ENCODE results near the gene ST6GALNAC3.

Gene ST6GALNAC3

GRCh38 chr1:76256289-76257223 lies 182.0 kb downstream of the ST6GALNAC3 start:
- no peak for DNase-seq

GRCh38 chr1:76257823-76258222 lies 183.3 kb downstream of the ST6GALNAC3 start:
- no peak for DNase-seq

DNA sequence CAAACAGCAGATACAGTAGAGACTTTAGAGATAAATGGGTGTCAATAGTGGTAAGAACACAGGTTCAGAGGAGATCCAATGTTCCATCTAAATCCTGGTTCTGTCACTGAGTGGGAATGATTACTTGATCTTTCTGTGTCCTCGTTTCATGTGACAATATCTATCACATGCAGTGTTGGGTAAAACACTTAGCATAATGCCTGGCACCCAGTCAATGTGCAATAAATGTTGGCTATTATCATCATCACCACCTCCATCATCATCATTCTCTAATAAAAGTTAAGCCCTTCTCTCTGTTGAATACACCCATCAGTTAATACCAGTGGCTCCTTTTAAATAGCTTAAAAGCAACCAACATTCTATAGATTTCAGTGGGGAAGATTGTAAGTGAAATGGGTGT lies 184.7 kb downstream of the ST6GALNAC3 start:
- DNase-seq = no peak

DNA sequence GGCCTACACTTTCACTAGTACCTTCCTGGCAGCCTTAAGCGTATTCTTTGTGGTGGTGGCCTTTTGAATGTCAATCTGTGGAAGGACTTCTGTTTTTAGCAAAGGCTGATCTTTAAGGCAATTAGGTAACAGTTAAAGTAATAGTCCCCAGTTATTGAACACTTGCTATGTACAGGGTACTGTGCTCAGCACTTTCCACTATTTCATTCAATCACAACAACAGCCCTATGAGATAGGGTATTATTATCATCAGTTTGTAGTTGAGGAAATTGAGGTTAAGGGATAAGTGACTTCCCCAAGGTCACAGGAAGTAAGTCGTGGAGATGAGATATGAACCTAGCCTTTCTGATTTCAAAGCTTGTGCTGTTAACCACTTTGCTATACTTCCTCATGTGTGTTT lies 185.7 kb downstream of the ST6GALNAC3 start:
- DNase-seq = no peak

DNA sequence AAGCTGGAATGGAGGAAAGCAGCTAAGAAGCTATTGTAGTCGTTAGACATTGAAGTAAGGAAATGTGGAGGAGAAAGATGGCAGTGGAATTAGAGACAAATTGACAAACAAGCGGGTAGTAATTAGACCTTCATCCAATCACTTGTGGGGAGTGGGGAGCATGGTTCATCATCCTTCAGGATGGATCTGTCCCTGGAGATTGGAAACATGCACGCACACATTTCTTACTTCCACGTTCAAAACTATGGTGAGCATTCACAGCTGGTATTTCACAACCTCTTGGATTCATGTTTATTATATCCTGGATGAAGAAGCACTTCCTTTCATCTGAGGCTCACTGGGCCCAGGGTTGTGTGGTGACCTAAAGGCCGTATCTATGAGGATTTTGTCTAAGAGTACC lies 188.1 kb downstream of the ST6GALNAC3 start:
- DNase-seq = no peak

GRCh38 chr1:76264642-76265041 lies 190.1 kb downstream of the ST6GALNAC3 start:
- DNase-seq = no peak

GRCh38 chr1:76266762-76267161 lies 192.2 kb downstream of the ST6GALNAC3 start:
- no peak for DNase-seq

- DNase-seq = no peak
These were observed 193.1 kb downstream of the ST6GALNAC3 start for GRCh38 chr1:76267631-76268030.

GRCh38 chr1:76268341-76268740 lies 193.8 kb downstream of the ST6GALNAC3 start:
- DNase-seq = no peak

DNA sequence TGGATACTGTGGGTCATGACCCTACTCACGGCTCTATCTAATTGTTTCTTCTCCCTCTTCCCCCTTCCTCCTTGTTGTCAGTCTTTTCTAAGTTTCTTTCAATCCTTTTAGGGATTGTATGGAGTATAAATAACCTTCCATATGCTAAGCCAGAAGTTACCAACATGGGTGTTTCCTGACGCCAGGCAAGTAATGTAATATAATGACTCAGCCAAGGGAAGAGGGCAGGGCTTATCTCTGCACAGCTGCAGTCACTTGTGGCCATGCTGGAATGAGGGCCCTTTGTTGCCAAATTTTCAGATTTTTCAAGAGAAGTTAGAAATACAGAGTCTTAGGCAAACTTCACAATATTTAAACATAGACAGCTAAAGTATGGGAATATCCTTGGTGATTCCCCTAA lies 194.6 kb downstream of the ST6GALNAC3 start:
- no peak for DNase-seq

DNA sequence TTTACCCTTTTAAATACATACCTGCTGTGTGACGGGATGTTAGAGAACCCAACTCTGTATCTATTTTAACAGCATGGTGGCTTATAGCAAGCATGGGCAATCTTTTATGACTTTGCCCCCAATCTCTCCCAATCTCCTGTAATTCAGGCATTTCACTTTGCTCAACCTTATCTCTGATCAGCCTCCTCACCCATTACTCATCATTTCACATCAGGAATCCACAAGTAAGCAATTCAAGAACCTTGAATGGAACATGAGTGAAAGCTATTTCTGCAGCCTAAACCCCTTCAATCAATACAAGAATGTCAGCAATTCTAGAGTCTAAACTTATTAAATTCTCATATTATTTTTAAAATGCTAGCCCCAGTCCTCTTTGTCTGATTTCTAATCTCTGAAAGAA lies 199.8 kb downstream of the ST6GALNAC3 start:
- DNase-seq = no peak

DNA sequence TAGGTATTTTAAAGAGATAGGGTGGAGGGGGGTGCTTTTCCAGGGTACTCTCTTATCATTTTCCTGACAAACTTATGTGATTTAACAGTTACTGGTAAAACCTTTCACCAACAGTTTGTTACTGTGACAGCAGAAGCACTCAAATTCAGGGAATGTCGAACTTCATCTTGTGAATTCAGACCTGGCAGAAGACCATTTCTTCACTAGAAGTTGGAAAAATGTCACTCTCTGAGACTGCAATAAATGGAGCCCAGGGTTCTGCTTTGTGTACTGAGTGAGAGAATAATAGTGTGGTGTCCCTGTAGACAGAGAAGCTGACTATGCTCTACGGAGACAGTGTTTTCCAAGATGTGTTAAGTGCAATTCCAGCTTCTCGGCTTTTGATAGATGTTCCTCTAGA lies 200.2 kb downstream of the ST6GALNAC3 start:
- DNase-seq = no peak

DNA sequence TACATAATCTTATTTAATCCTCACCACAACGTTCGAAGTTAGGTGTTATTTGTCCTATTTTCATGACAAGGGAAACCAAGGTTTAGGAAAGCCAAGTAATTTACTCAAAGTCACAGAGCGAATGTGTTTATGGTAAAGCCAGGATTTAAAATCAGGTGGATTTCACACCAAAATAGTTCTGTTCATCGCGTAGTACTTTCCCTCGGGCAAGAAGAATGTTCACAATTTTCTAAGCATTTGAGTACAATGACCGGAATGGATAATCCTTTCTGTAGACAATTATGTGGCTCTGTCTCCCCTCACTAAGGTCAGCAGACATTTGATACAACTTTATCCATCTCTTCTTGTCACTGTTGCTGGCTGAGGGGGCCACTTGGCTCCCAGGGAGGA lies 204.2 kb downstream of the ST6GALNAC3 start:
- no peak for DNase-seq

DNA sequence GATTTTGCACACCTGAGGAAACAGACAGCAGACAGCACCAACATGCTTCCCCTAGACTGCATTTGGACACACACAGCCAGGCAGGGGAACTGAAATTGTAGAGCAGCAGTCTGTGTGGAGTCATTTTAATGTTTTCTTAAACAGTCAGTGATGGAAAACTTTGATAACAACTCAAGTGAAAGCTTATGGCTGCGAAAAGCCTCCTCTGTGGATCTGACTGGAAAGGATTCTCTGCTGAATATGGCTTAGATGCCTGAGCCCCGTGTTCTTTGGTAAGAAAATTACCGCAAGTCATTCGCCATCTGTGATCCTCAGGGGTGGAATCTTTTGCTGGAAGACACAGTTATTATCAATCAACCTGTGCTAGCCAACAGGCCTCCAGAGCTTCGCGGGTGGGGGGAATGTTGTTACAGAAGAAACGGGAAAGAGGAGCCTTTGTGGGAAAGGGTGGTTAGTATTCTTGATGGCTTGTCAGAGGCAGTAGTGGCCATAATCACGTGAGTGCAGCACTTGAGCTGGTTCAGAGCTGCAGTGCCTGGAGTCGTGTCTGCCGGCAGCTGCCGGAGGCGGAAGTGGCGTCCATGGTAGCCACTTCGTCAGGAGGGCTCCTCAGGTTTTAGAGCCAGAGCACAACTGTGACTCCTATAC lies 204.7 kb downstream of the ST6GALNAC3 start:
- DNase-seq = no peak

- DNase-seq = no peak
These were observed 206.8 kb downstream of the ST6GALNAC3 start for GRCh38 chr1:76281306-76281705.

DNA sequence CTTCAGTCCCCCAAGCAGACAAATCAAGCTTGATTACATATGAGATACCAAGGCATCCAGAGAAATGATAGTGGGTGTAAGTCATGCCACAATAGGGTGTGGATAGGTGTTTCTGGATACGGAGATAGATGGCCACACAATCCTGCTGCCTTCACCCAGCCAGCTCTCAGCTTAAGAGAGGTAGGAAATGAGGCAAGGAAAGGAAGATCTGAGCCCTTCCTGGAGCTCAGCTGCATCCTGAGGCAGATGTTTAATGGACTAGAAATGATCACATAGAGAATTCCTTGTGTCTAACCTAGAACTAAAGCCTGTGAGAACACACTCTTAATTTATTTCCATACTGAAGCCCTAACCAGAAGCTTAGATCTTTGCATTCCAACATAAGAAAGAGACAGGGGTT lies 210.3 kb downstream of the ST6GALNAC3 start:
- DNase-seq = no peak

DNA sequence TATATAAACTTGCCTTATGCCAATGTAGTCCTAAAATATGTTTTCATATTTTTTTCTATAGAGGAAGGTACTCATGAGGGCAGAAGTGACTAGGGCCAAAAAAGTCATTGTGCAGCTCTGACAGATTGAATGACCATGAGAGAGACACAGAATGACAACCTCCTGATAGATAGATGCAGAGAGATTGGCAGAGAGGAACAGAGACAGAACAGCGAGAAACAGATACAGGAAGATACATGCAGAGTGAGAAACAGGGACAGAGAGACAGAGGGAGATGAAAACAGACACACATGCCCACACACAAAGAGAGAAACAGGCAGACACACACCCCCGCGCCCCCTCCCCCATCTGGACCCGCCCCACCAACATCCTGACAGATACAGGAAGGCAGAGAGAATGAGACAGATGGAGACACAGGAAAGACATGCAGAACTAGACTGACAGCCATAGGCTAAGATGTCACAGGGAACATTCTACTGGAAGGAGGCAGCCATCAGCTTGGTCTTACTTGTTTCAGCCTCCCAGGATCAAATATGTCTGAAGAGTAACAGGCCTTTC lies 211.1 kb downstream of the ST6GALNAC3 start:
- DNase-seq = no peak

DNA sequence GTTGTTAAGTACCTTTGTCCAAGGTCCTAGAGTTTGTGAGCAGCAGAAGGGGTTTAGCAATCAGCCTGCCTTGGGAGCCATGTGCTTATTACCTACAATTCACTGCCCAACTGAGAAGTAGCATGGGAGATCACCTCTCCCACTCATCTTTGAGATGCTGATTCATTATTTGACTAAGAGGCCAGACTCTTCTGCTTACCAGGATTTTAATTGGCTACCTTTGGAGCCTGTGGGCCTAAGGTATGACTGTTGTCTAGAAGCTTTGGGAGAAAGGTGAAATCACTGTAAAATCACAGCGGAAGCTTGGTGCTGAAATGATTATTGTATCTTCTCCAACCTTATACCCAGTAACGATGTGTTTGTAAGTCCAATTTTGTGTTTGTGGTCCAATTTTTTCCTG lies 213.4 kb downstream of the ST6GALNAC3 start:
- DNase-seq = no peak

DNA sequence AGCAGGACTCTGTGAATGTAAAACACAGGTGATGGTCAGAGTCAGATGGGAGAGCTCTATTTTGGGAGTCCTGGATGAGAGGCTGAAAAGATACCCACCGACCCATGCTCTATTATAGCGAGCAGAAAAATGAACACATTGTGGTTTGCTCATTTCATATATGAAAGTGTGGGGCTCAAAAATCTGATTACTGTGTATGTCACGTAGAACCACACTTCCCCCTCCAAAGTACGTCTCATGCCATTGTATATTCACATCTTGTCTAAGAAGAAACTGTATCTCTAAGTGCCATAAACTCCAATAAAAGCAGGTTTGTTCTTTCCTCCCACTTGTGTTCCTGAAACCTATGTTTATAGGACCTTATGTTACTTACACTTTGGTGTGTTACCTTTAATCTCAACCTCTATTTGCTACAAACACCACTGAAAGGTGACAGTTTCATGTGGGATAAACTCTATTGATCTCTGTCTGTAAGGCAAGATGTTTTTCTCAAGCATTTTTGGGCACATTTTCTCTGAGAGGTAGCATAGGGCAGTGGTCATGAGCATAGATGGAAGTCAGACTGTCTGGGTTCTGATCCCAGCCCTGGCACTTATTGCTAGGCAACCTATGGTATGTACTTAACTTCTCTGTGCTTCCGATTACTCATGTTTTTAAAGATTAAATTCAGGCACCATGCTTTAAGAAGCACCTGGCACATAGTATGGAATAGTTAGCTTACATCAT lies 214.4 kb downstream of the ST6GALNAC3 start:
- DNase-seq = no peak

- DNase-seq = no peak
These were observed 215.1 kb downstream of the ST6GALNAC3 start for GRCh38 chr1:76289692-76290091.

DNA sequence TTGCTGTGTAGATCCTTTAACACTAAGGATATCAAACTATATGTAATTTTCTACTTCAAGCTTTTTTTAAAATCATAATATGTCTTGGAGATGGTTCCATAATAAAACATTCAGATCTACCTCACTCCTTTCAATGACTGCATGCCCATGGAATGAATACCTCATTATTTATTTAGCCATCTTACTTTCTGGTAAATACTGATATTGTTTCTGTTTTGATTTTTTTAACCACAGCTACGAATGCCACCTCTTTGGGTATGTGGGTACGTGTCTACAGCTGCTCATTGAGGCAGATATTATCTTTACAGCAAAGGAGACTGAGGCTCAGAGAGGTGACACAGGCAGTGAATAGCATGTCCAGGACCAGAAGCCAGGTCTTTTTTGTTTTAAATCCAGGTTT lies 215.7 kb downstream of the ST6GALNAC3 start:
- DNase-seq = no peak

GRCh38 chr1:76291191-76291590 lies 216.6 kb downstream of the ST6GALNAC3 start:
- no peak for DNase-seq

DNA sequence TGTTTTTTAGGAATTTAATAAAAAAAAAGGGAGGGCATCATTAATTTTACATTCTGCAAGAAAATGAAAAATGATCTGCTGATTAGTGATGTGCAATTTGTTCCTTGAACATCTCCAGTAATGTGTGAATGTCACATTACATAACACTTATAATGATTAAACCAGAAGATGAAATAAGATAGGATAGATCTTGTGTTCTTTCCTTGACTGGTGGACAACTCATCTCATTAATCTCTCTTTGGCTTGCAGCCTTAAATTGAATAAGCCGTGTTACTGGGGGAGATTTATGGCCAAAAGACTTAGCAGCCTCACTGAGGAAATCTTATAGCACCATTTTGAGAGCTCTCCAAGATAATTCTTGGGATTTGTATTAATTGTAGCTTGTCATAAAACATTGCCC lies 217.2 kb downstream of the ST6GALNAC3 start:
- DNase-seq = no peak
